ENCODE measurements around the gene KCNN1.

DNA sequence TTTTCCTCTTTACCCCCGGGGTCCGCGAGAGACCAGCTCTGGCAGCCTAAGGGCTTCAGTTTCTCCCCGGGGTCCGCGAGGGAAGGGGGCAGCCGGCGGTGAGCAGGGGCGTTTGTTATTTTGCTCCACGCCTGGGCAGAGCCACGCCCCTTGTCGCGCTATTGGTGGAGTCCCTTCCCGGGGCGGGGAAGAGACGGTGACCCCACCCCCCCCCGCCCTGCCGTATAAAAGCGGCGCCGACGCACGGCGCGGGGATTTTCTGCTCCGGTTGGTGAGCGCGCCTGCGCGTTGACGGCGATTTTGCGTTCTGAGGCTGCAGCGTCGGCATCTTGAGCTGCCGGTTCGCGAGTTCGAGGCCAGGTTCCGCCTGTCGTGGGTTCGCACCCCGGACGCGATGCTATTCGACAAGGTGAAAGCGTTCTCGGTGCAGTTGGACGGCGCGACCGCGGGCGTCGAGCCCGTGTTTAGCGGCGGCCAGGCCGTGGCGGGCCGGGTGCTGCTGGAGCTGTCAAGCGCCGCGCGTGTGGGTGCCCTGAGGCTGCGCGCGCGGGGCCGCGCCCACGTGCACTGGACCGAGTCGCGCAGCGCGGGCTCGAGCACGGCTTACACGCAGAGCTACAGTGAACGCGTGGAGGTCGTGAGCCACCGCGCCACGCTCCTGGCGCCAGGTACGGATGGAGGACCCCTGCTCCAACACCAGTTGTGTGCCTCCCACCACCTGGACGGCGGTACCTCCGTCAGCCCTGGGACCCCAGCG is 41.2 kb downstream of the KCNN1 start, which contains the start of gene ARRDC2:
- TF ChIP-seq, protein P1, sequence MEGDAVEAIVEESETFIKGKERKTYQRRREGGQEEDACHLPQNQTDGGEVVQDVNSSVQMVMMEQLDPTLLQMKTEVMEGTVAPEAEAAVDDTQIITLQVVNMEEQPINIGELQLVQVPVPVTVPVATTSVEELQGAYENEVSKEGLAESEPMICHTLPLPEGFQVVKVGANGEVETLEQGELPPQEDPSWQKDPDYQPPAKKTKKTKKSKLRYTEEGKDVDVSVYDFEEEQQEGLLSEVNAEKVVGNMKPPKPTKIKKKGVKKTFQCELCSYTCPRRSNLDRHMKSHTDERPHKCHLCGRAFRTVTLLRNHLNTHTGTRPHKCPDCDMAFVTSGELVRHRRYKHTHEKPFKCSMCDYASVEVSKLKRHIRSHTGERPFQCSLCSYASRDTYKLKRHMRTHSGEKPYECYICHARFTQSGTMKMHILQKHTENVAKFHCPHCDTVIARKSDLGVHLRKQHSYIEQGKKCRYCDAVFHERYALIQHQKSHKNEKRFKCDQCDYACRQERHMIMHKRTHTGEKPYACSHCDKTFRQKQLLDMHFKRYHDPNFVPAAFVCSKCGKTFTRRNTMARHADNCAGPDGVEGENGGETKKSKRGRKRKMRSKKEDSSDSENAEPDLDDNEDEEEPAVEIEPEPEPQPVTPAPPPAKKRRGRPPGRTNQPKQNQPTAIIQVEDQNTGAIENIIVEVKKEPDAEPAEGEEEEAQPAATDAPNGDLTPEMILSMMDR (IDR thresholded peaks at IDR 0.05), result no peak
- peak in 2 of 4 donors; percentile 17 to 50 for TF ChIP-seq POLR2A (IDR thresholded peaks at IDR 0.05)

All from esophagus squamous epithelium (tissue), 4 donors.